GM18951 (cell line): ENCODE measurements around the gene PLEKHA6.

Source experiments
- POLR2A ChIP-seq: IDR thresholded peaks from 4 replicates; pipeline ENCODE4 v1.6.1; 2011; ENCODE audit warnings: mild to moderate bottlenecking; ENCODE audit not compliant: insufficient read length, insufficient read depth; ENCODE audit errors: extremely low read depth
- in situ Hi-C: fragments of 300-500 bp; cut with MboI; formaldehyde crosslinking; loops from one replicate; pipeline ENCODE4 v1.12.0; 2022; ENCODE audit warnings: low sequenced_read_pairs, mixed read lengths, inconsistent platforms; ENCODE audit not compliant: unreplicated experiment

PLEKHA6 gene

DNA sequence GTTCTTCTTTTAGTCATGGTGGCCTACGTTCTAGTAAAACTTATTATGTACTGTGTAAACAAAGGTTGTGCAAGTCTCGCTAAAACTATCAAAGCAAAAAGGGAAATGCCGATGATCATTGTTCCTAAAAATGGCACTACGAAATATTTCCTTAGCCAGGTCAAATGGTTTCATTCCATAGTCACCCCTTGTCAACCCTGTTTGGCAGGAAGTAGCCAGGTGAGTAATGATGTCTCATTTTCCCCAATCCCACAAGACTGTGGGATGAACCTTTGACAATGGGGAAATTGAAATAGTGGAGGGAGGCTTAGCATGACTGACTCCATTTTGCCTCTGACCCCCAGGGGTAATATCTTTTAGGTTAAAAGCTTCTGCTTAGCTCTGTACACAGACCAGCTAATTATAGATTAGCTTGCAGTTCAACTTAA is 188.0 kb downstream of the PLEKHA6 start:
- no peak for TF ChIP-seq POLR2A
- in situ Hi-C loops = no loop called here

DNA sequence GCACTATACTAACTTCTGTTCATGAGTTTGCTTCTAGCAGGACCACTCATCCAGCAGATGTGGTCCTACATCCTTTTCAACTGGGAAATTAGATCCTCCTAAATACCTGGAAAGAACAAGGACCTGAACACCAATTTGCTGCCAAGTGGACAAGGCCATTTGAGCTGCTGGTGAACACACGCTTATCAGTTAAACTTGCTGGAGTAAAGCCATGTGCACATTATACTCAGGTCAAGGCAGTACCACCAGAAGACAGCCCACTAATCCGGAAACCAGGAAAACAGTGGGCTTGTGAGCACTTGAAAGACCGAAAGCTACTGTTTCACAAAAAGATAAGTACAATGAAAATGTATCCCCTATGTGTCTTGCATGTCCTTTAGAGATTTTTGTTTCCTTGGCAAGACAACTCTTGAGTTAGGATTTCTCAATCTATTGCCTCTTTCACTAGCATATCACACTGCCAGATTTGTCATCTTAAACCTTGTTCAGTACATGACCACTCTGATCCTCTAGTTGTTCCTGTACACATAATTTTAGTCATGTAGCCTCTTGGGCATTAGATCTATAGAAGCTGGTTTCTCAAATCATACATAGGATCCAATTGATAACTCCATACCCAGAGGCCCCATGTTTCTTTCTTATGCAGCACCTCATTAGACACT is 189.1 kb downstream of the PLEKHA6 start:
- in situ Hi-C loops = no loop called here
- TF ChIP-seq POLR2A = no peak

DNA sequence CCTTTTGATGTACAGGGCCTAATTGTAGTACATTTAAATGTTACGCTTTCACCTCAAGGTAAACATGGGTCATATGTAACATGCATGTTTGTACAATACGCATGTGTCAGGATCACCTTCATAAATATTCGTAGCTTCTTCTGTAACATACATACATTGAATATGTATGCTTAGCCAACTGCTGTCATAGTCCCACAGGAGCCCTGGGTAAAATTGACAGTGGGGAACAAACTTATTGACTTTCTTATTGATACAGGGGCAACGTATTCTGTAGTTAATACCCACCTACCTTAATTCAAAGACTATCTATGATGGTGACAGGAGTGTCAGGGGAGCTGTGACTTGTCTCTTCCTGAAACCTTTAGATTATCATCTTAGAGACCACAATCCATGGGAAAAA is 189.9 kb downstream of the PLEKHA6 start:
- TF ChIP-seq POLR2A = no peak
- in situ Hi-C loops = loop anchor here (10.0 kb wide), 1 partner anchor 205 kb away; no protein-coding TSS in a partner anchor
